OCI-LY7 (cell line): ENCODE measurements around the gene C2CD3. TPM values are rescaled to one million over a fixed set of nuclear protein-coding genes. Genes with fewer than 3 reads are reported as not detected.
A peak's percentile ranks its signal among the peaks of the same experiment; 100 is the strongest.

Experiments
- BruUV-seq: library from RNA; stranded (reverse); fragments of 400-500 nt; replicated peaks from 2 replicates; lab custom pipeline; 2021; lab: Mats Ljungman, UMichigan
- CTCF ChIA-PET: fragments of 300-600 bp; sonication (Branson Sonifier 250); formaldehyde crosslinking; loops from one replicate; lab custom pipeline; 2022; ENCODE audit warnings: antibody characterized with exemption; ENCODE audit not compliant: unreplicated experiment; lab: Charles Lee
- POLR2A ChIA-PET: fragments of 300-600 bp; sonication (Branson Sonifier 250); formaldehyde crosslinking; loops from one replicate; lab custom pipeline; 2022; ENCODE audit warnings: antibody characterized with exemption; lab: Charles Lee
- DNase-seq: peaks from one replicate; pipeline ENCODE4 v3.0.0-alpha.2; 2015; ENCODE audit warnings: low spot score
- H2AFZ ChIP-seq: fragments of 200-600 bp; sonication (generic), shearing (Covaris generic); 2 replicates; pipeline ENCODE4 v1.6.1; 2014; ENCODE audit warnings: mild to moderate bottlenecking, antibody characterized with exemption, low read length, moderate library complexity
- H3K27ac ChIP-seq: fragments of 200-600 bp; sonication (generic); 2 replicates; pipeline ENCODE4 v1.5.1; 2014; ENCODE audit warnings: mixed run types, low read depth, mild to moderate bottlenecking, moderate library complexity, low read length, inconsistent platforms; ENCODE audit not compliant: poor library complexity, severe bottlenecking
- H3K36me3 ChIP-seq: fragments of 200-600 bp; sonication (generic); 2 replicates; pipeline ENCODE4 v1.6.1; 2014; ENCODE audit warnings: mild to moderate bottlenecking, antibody characterized with exemption, low read length, moderate library complexity, mixed read lengths; ENCODE audit not compliant: insufficient read depth
- H3K4me1 ChIP-seq: fragments of 200-600 bp; sonication (generic); 2 replicates; pipeline ENCODE4 v1.5.1; 2014; ENCODE audit warnings: mild to moderate bottlenecking, low read length; ENCODE audit not compliant: insufficient read depth, poor library complexity, severe bottlenecking
- H3K4me2 ChIP-seq: fragments of 200-600 bp; sonication (generic); 2 replicates; pipeline ENCODE4 v1.6.1; 2014; ENCODE audit warnings: mild to moderate bottlenecking, low read length
- H3K4me3 ChIP-seq: fragments of 200-600 bp; sonication (generic); 2 replicates; pipeline ENCODE4 v1.5.1; 2014; ENCODE audit warnings: mild to moderate bottlenecking, low read depth, low read length; ENCODE audit not compliant: poor library complexity, severe bottlenecking
- H3K79me2 ChIP-seq: fragments of 200-600 bp; sonication (generic); 2 replicates; pipeline ENCODE4 v1.6.1; 2016; ENCODE audit warnings: low read depth, mild to moderate bottlenecking, low read length, moderate library complexity, mixed read lengths; ENCODE audit not compliant: insufficient read depth
- H3K9me2 ChIP-seq: fragments of 200-600 bp; sonication (generic); 2 replicates; pipeline ENCODE4 v1.6.1; 2016; ENCODE audit warnings: mild to moderate bottlenecking, low read length, mixed read lengths; ENCODE audit not compliant: insufficient read depth
- H3K9me3 ChIP-seq: fragments of 200-600 bp; sonication (generic); 2 replicates; pipeline ENCODE4 v1.6.1; 2014; ENCODE audit warnings: mild to moderate bottlenecking, mixed run types, low read length, mixed read lengths
- H4K20me1 ChIP-seq: fragments of 200-600 bp; sonication (generic); 2 replicates; pipeline ENCODE4 v1.6.1; 2014; ENCODE audit warnings: mild to moderate bottlenecking, antibody characterized with exemption, low read length, moderate library complexity, mixed read lengths; ENCODE audit not compliant: insufficient read depth
- EZH2phosphoT487 ChIP-seq: fragments of 200-600 bp; sonication (generic); IDR thresholded peaks from 2 replicates; pipeline ENCODE4 v1.6.1; 2018; ENCODE audit warnings: low read depth, borderline replicate concordance, mild to moderate bottlenecking, mixed run types, antibody characterized with exemption, low read length, moderate library complexity, mixed read lengths
- intact Hi-C: fragments of 100-400 bp; cut with micrococcal nuclease; formaldehyde crosslinking; loops from one replicate; pipeline ENCODE4 v1.10.0; 2022; ENCODE audit not compliant: unreplicated experiment
- total RNA-seq, 2 experiments: library from RNA; depleted of rRNA in 1 of 2; stranded (reverse); fragments of >200 nt in 1 of 2; shearing (Covaris generic) in 1 of 2; gene quantifications; 2 replicates each; pipeline ENCODE4 v1.2.3, GENCODE V29; 2014 to 2022
- TF ChIP-seq, protein P1 (sequence below): fragments of 200-600 bp; sonication (generic); conservative IDR thresholded peaks from 2 replicates; pipeline ENCODE4 v1.5.1; 2014; ENCODE audit warnings: mild to moderate bottlenecking, antibody characterized with exemption, low read length, moderate library complexity, mixed read lengths

C2CD3 gene
- total RNA-seq, 2 experiments from 2014 or later = 29.2 to 32.1 TPM

DNA sequence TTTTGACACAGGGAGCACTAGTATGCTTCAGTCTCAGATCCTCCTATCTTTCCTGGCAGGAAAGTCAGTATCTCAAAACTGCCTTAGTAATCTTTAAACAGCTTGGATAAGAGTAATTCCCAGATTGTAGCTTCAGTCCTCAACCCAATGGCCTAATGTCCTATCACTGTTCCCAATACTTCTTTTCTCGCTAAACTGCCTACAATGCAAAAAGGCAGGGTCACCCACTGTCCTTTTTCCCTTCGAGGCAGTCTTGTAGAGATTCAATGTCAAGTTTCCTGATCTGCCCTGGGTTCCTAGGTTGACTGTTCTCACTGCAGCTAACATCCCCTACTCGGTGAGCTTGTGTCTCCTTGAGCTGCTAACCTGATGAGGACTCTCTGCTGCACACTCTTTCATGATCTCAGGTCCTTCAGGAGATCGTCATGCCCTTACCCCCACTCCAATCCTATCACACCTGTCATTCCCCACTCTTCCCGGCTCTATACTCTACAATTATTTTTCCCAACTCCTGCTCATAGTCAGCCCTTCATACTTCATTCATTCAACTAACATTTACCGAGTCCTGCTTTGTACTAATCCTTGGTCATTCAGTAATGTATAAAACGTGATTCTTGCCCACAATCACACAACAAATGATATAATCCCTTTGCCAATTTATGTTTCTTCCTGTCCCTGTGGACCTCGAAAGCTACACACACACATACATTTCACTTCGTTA lies 904 bp downstream of the C2CD3 start:
- intact Hi-C loops = loop anchor here (2.0 to 5.0 kb wide), 2 partner anchors 187 to 208 kb away; partner anchors contain the start of gene UCP2
- H3K9me2 ChIP-seq = no peaks in the 10 kb centered on the region
- no TSS peak for BruUV-seq
- no peaks in the 10 kb centered on the region for H4K20me1 ChIP-seq
- no peaks in the 10 kb centered on the region for H3K9me3 ChIP-seq
- peaks cover 30% of the 10 kb centered on the region for H3K4me1 ChIP-seq
- H3K4me2 ChIP-seq = peak overlapping the region; percentile 76
- peak overlapping the region; percentile 93 for H3K4me3 ChIP-seq
- peak; percentile 30 for DNase-seq
- peak overlapping the region; percentile 75 for H3K27ac ChIP-seq
- H3K79me2 ChIP-seq = peaks cover 44% of the 10 kb centered on the region
- POLR2A ChIA-PET = interaction anchor here (0.7 to 2.2 kb wide), 9 partner anchors 8 to 1722 kb away, joined by 3 to 17 read pairs (median 4); partner anchors contain the start of gene UCP2
- CTCF ChIA-PET = interaction anchor here (0.5 to 1.5 kb wide), 4 partner anchors 86 to 819 kb away, joined by 3 to 10 read pairs (median 4); partner anchors contain the start of gene NEU3
- no peak for TF ChIP-seq EZH2phosphoT487
- TF ChIP-seq, protein P1, sequence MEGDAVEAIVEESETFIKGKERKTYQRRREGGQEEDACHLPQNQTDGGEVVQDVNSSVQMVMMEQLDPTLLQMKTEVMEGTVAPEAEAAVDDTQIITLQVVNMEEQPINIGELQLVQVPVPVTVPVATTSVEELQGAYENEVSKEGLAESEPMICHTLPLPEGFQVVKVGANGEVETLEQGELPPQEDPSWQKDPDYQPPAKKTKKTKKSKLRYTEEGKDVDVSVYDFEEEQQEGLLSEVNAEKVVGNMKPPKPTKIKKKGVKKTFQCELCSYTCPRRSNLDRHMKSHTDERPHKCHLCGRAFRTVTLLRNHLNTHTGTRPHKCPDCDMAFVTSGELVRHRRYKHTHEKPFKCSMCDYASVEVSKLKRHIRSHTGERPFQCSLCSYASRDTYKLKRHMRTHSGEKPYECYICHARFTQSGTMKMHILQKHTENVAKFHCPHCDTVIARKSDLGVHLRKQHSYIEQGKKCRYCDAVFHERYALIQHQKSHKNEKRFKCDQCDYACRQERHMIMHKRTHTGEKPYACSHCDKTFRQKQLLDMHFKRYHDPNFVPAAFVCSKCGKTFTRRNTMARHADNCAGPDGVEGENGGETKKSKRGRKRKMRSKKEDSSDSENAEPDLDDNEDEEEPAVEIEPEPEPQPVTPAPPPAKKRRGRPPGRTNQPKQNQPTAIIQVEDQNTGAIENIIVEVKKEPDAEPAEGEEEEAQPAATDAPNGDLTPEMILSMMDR = no peak
- peaks cover 45% of the 10 kb centered on the region for H3K36me3 ChIP-seq
- peak overlapping the region; percentile 96 for H2AFZ ChIP-seq

DNA sequence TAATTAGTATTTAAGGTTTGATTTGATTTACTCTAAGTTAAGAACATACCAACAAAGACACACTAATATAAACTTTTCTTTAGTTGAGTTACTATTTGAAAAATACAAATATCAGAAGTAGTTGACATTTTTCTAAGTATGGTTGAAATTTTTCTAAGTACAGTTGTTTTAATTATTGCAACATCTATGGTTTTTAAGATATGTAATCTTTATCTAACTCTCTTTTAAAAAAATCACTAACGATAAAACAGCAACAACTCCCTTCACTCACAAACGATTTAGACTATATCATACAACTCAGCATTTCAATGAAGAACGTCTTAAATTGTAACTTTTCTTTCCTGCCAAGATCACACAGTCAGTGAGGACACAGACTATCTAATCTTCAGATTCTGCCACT lies 2.0 kb downstream of the C2CD3 start:
- H3K4me1 ChIP-seq = peaks cover 24% of the 10 kb centered on the region
- CTCF ChIA-PET = no interaction called here
- intact Hi-C loops = no loop called here
- DNase-seq = no peak
- no peak overlapping the region for H3K27ac ChIP-seq
- peaks cover 45% of the 10 kb centered on the region for H3K36me3 ChIP-seq
- no peak for TF ChIP-seq EZH2phosphoT487
- TF ChIP-seq, protein P1 = no peak
- no peaks in the 10 kb centered on the region for H4K20me1 ChIP-seq
- peak overlapping the region; percentile 76 for H3K4me2 ChIP-seq
- BruUV-seq = no TSS peak
- H3K9me3 ChIP-seq = no peaks in the 10 kb centered on the region
- no peak overlapping the region for H2AFZ ChIP-seq
- H3K9me2 ChIP-seq = no peaks in the 10 kb centered on the region
- peaks cover 44% of the 10 kb centered on the region for H3K79me2 ChIP-seq
- POLR2A ChIA-PET = no interaction called here
- H3K4me3 ChIP-seq = peak overlapping the region; percentile 93
